ENCODE measurements around the gene KNTC1.
"Not testable (repeated sequence)": the region's sequence is repeated elsewhere in the genome, so short reads cannot be mapped to it uniquely, and the experiment has no call there.

The KNTC1 gene

DNA sequence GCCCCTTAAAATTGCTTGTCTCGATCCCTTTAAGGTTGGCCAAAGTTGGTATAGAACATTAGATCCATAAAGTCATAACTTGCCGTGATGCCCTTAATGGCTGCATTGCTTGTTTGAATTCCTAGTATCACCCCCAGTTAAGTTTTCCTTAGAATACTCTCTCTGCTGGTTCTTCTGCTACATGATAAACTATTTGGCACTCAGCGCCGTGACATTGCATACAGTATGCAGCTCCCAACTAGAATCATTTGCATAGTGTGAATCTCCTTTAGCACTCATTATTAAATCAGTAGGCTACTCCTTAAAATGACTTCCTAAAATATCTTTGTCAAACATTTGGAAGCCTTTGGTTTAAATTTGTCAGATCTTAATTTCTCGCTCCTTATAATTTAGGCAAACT lies 42.2 kb downstream of the KNTC1 start:
- no peak overlapping the region for H3K4me3 ChIP-seq (ENCODE audit: low read length)
- WGBS = 97% methylated on average over 5 of the region's 5 CpGs
- H3K4me1 ChIP-seq (ENCODE audit: insufficient read depth, low read length) = no peaks in the 10 kb centered on the region
- H3K9me3 ChIP-seq (ENCODE audit: insufficient read depth, low read depth, low read length) = no peaks in the 10 kb centered on the region
- H3K9ac ChIP-seq (ENCODE audit: low read depth, low read length) = no peak overlapping the region
- H3K27ac ChIP-seq (ENCODE audit: low read depth, low read length) = no peak overlapping the region
- no peaks in the 10 kb centered on the region for H3K27me3 ChIP-seq (ENCODE audit: insufficient read depth, low read length)
- peaks cover 94% of the 10 kb centered on the region for H3K36me3 ChIP-seq (ENCODE audit: insufficient read depth, low read length)

GRCh38 chr12:122570006-122570405 lies 43.0 kb downstream of the KNTC1 start:
- not testable (repeated sequence) for H3K27me3 ChIP-seq (ENCODE audit: insufficient read depth, low read length); H3K4me1 ChIP-seq (ENCODE audit: insufficient read depth, low read length); H3K4me3 ChIP-seq (ENCODE audit: low read length); H3K9ac ChIP-seq (ENCODE audit: low read depth, low read length); H3K27ac ChIP-seq (ENCODE audit: low read depth, low read length); H3K9me3 ChIP-seq (ENCODE audit: insufficient read depth, low read depth, low read length)
- WGBS = 94% methylated on average over 3 of the region's 3 CpGs
- peaks cover 94% of the 10 kb centered on the region for H3K36me3 ChIP-seq (ENCODE audit: insufficient read depth, low read length)

DNA sequence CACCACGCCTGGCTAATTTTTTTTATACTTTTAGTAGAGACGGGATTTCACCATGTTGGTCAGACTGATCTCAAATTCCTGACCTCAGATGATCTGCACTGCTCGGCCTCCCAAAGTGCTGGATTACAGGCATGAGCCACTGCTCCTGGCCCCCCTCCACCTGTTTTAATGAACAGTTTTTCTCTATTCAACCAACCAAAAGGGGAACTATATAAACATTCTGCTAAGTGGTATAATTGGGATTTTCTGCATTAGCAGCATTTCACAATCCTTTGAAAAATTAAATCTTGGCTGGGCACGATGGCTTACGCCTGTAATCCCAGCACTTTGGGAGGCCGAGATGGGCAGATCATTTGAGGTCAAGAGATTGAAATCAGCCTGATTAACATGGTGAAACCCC lies 44.8 kb downstream of the KNTC1 start:
- Histone ChIP-seq H3K4me3 (ENCODE audit: low read length) (no peak overlapping the region), H3K9me3 (ENCODE audit: insufficient read depth, low read depth, low read length) (no peaks in the 10 kb centered on the region), H3K27me3 (ENCODE audit: insufficient read depth, low read length) (no peaks in the 10 kb centered on the region), H3K4me1 (ENCODE audit: insufficient read depth, low read length) (no peaks in the 10 kb centered on the region), H3K27ac (ENCODE audit: low read depth, low read length) (no peak overlapping the region), H3K9ac (ENCODE audit: low read depth, low read length) (no peak overlapping the region), H3K36me3 (ENCODE audit: insufficient read depth, low read length) (peaks cover 99% of the 10 kb centered on the region)
- 94% methylated on average over 6 of the region's 6 CpGs for WGBS

DNA sequence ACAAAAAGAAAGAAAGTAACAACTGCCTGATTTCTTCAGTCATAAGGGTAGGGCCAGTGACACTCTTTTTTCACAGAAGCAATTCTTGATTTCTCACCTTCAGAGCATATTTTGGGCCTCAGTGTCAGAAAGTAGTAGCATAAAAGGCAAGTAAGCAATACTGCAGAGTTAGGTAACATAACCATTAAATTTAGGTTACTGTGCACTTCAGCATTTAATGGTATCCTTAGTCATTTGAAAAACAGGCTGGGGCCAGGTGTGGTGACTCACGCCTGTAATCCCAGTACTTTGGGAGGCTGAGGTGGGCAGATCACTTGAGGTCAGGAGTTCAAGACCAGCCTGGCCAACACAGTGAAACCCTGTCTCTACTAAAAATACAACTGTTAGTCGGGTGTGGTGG lies 56.2 kb downstream of the KNTC1 start:
- not testable (repeated sequence) for H3K27me3 ChIP-seq (ENCODE audit: insufficient read depth, low read length); H3K9ac ChIP-seq (ENCODE audit: low read depth, low read length); H3K4me3 ChIP-seq (ENCODE audit: low read length); H3K27ac ChIP-seq (ENCODE audit: low read depth, low read length); H3K9me3 ChIP-seq (ENCODE audit: insufficient read depth, low read depth, low read length); H3K4me1 ChIP-seq (ENCODE audit: insufficient read depth, low read length)
- H3K36me3 ChIP-seq (ENCODE audit: insufficient read depth, low read length) = peaks cover 95% of the 10 kb centered on the region
- WGBS = 95% methylated on average over 2 of the region's 2 CpGs

DNA sequence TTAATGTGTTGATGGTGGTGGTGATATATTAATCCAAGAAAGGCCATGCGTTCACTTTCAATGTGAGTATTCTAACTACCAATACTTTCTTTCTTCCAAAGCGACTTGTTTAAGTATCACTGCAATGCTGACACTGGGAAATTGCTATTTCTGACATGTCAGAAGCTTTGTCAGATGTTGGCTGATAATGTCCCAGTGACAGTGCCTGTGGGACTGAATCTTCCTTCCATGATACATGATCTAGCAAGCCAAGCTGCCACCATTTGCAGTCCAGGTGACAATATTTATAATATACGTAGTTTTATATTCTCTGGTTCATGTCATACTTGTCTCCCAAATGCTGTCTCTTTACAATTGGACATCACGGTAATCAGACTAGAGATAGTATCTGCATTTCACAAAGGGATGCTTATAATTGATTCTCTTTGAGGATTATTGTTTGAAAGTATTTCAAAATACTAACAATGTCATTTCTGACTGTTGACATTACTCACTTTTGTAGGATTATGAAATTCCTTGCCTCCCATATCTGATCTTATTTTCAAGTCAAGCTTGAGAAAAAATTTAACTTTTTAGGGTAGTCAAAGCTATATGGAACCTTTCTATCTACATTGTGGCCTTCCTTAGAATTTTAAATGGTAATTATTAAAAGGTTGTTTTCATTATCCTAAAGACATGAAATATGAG lies 57.3 kb downstream of the KNTC1 start:
- no peaks in the 10 kb centered on the region for H3K4me1 ChIP-seq (ENCODE audit: insufficient read depth, low read length)
- H3K27me3 ChIP-seq (ENCODE audit: insufficient read depth, low read length) = no peaks in the 10 kb centered on the region
- 100% methylated on average over 4 of the region's 4 CpGs for WGBS
- no peaks in the 10 kb centered on the region for H3K9me3 ChIP-seq (ENCODE audit: insufficient read depth, low read depth, low read length)
- H3K4me3 ChIP-seq (ENCODE audit: low read length) = no peak overlapping the region
- no peak overlapping the region for H3K9ac ChIP-seq (ENCODE audit: low read depth, low read length)
- no peak overlapping the region for H3K27ac ChIP-seq (ENCODE audit: low read depth, low read length)
- peaks cover 97% of the 10 kb centered on the region for H3K36me3 ChIP-seq (ENCODE audit: insufficient read depth, low read length)

- H3K36me3 ChIP-seq (ENCODE audit: insufficient read depth, low read length) = peaks cover 91% of the 10 kb centered on the region
These were observed 63.9 kb downstream of the KNTC1 start for GRCh38 chr12:122590990-122591389.

GRCh38 chr12:122591966-122592365 lies 64.9 kb downstream of the KNTC1 start:
- 98% methylated on average over 30 of the region's 30 CpGs for WGBS
- not testable (repeated sequence) for H3K27me3 ChIP-seq (ENCODE audit: insufficient read depth, low read length); H3K9me3 ChIP-seq (ENCODE audit: insufficient read depth, low read depth, low read length); H3K4me3 ChIP-seq (ENCODE audit: low read length); H3K9ac ChIP-seq (ENCODE audit: low read depth, low read length); H3K4me1 ChIP-seq (ENCODE audit: insufficient read depth, low read length); H3K27ac ChIP-seq (ENCODE audit: low read depth, low read length)
- peaks cover 85% of the 10 kb centered on the region for H3K36me3 ChIP-seq (ENCODE audit: insufficient read depth, low read length)

More at GRCh38 chr12:122590990-122591389, 63.9 kb downstream of the KNTC1 start:
- Histone ChIP-seq H3K9me3 (ENCODE audit: insufficient read depth, low read depth, low read length) (no peaks in the 10 kb centered on the region), H3K27ac (ENCODE audit: low read depth, low read length) (no peak overlapping the region), H3K4me3 (ENCODE audit: low read length) (no peak overlapping the region), H3K9ac (ENCODE audit: low read depth, low read length) (no peak overlapping the region), H3K27me3 (ENCODE audit: insufficient read depth, low read length) (no peaks in the 10 kb centered on the region), H3K4me1 (ENCODE audit: insufficient read depth, low read length) (no peaks in the 10 kb centered on the region)
- 98% methylated on average over 7 of the region's 7 CpGs for WGBS

DNA sequence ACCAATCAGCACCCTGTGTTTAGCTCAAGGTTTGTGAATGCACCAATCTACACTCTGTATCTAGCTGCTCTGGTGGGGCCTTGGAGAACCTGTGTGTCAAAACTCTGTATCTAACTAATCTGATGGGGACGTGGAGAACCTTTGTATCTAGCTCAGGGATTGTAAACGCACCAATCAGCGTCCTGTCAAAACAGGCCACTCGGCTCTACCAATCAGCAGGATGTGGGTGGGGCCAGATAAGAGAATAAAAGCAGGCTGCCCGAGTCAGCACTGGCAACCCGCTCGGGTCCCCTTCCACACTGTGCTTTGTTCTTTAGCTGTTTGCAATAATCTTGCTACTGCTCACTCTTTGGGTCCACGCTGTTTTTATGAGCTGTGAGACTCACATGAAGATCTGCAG lies 65.5 kb downstream of the KNTC1 start:
- WGBS = 86% methylated on average over 6 of the region's 8 CpGs
- H3K9me3 ChIP-seq (ENCODE audit: insufficient read depth, low read depth, low read length); H3K4me1 ChIP-seq (ENCODE audit: insufficient read depth, low read length); H3K4me3 ChIP-seq (ENCODE audit: low read length); H3K27me3 ChIP-seq (ENCODE audit: insufficient read depth, low read length); H3K27ac ChIP-seq (ENCODE audit: low read depth, low read length); H3K9ac ChIP-seq (ENCODE audit: low read depth, low read length): not testable (repeated sequence)
- H3K36me3 ChIP-seq (ENCODE audit: insufficient read depth, low read length) = peaks cover 84% of the 10 kb centered on the region

DNA sequence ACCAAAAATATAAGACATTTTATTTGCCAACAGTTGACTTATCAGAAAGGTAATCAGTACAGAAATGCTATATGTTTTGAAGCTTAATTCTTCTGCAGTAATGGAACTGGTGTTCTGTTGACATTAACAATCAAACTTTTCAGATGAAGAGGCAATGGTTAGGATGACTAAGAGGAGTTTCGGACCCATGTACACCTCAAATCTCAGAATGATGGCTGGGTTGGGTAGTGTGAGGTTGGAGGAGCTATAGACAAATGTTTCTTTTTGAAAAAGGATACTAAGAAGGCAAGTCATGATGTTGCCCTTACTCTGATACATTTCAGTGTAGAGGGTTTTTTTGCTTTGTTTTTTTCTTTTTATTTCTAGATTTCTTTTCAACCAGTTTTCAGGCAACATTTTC lies 66.9 kb downstream of the KNTC1 start:
- Histone ChIP-seq H3K4me1 (ENCODE audit: insufficient read depth, low read length) (no peaks in the 10 kb centered on the region), H3K27ac (ENCODE audit: low read depth, low read length) (no peak overlapping the region), H3K9me3 (ENCODE audit: insufficient read depth, low read depth, low read length) (no peaks in the 10 kb centered on the region), H3K36me3 (ENCODE audit: insufficient read depth, low read length) (peaks cover 84% of the 10 kb centered on the region), H3K27me3 (ENCODE audit: insufficient read depth, low read length) (no peaks in the 10 kb centered on the region), H3K4me3 (ENCODE audit: low read length) (no peak overlapping the region), H3K9ac (ENCODE audit: low read depth, low read length) (no peak overlapping the region)
- 100% methylated on average over 1 of the region's 1 CpG for WGBS

DNA sequence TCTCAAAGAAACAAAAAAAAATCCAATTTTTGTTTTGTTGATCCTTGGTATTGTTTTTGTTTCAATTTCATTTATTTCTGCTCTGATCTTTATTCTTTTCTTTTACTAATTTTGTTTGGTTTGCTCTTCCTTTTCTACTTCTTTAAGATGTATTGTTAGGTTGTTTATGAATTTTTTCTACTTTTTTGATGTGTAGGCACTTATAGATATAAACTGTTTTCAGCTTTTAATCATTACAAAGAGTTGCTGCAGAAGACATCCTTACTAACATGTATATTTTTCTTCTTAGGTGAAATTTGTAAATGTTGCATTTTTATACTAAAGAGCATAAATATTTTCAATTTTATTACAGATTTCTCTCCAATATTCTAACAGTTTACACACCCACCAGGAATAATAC lies 69.8 kb downstream of the KNTC1 start:
- Histone ChIP-seq H3K4me3 (ENCODE audit: low read length) (no peak overlapping the region), H3K27me3 (ENCODE audit: insufficient read depth, low read length) (no peaks in the 10 kb centered on the region), H3K27ac (ENCODE audit: low read depth, low read length) (no peak overlapping the region), H3K4me1 (ENCODE audit: insufficient read depth, low read length) (no peaks in the 10 kb centered on the region), H3K9me3 (ENCODE audit: insufficient read depth, low read depth, low read length) (no peaks in the 10 kb centered on the region), H3K36me3 (ENCODE audit: insufficient read depth, low read length) (peaks cover 81% of the 10 kb centered on the region), H3K9ac (ENCODE audit: low read depth, low read length) (no peak overlapping the region)

GRCh38 chr12:122602456-122602855 lies 75.4 kb downstream of the KNTC1 start:
- Histone ChIP-seq H3K27ac (ENCODE audit: low read depth, low read length) (no peak overlapping the region), H3K27me3 (ENCODE audit: insufficient read depth, low read length) (no peaks in the 10 kb centered on the region), H3K4me1 (ENCODE audit: insufficient read depth, low read length) (no peaks in the 10 kb centered on the region), H3K4me3 (ENCODE audit: low read length) (no peak overlapping the region), H3K36me3 (ENCODE audit: insufficient read depth, low read length) (peaks cover 88% of the 10 kb centered on the region), H3K9ac (ENCODE audit: low read depth, low read length) (no peak overlapping the region), H3K9me3 (ENCODE audit: insufficient read depth, low read depth, low read length) (no peaks in the 10 kb centered on the region)
- WGBS = no CpG with 5 or more reads among the region's 2 CpGs

GRCh38 chr12:122604993-122605392 lies 77.9 kb downstream of the KNTC1 start:
- no peak overlapping the region for H3K4me3 ChIP-seq (ENCODE audit: low read length)
- H3K9me3 ChIP-seq (ENCODE audit: insufficient read depth, low read depth, low read length) = no peaks in the 10 kb centered on the region
- H3K27ac ChIP-seq (ENCODE audit: low read depth, low read length) = no peak overlapping the region
- H3K27me3 ChIP-seq (ENCODE audit: insufficient read depth, low read length) = no peaks in the 10 kb centered on the region
- whole genome bisulfite sequencing = 90% methylated on average over 3 of the region's 4 CpGs
- H3K36me3 ChIP-seq (ENCODE audit: insufficient read depth, low read length) = peaks cover 89% of the 10 kb centered on the region
- H3K4me1 ChIP-seq (ENCODE audit: insufficient read depth, low read length) = no peaks in the 10 kb centered on the region
- no peak overlapping the region for H3K9ac ChIP-seq (ENCODE audit: low read depth, low read length)
